NCI-H146 treated with DMSO at 0.1 percent for 48 hours (cell line): Measurements from ENCODE around the gene S100A10.
A peak's percentile ranks its signal among the peaks of the same experiment; 100 is the strongest.

Experiments used
- DNase-seq: peaks from one replicate; lab custom pipeline; 2025; ENCODE audit not compliant: unreplicated experiment; lab: John Stamatoyannopoulos, UW

The S100A10 gene

DNA sequence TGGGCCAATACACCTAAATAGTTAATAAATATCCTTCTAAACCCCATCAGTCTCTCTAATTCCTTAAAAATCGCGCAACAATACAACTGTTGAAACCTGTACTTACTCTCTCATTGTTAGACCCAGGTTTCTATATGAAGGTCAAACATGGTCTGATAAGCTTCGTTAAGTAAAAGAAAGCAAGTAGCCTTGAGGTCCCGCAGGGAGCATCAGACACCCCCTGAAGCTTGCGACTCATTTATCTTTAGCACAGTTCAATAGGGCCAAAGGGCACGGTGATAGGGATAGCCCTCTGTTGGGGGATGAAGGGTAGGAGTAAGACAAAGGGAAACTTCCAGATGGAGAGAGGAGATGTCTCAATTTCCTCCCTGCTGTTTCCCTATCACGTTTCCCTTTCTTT, 57.0 kb downstream of the S100A10 start:
- DNase-seq: no peak

DNA sequence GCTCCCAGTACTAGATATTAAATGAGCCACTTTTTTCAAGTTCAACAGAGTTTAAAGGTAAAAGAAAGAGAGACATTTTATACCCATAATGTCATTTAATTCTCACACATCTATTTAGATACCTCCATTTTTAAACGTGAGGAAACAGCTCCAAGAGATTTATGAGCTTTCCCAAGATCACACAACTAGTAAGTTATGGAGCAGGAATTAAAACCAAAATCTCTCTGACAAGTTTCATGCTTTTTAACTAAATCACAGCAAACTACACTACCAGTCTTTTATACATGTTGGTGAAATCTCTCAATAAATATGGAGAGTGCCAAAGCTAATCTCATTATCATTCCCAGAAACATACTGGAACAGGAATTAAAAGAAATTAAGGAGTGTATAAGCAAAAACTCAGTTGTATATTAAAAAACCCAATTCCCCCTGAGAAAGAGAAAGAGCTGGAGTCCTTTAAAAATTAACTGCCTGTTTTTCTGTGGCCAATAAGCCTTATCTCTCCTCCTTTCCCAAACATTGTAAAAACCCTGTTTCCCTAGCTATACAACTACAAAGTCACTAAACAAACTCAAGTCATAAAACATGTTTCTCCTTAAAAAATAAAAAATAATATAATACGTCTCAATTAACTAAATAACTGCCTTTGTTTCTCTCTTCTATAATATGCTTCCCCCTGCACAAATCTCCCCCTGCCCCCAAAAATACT, 57.6 kb downstream of the S100A10 start:
- DNase-seq: no peak

DNA sequence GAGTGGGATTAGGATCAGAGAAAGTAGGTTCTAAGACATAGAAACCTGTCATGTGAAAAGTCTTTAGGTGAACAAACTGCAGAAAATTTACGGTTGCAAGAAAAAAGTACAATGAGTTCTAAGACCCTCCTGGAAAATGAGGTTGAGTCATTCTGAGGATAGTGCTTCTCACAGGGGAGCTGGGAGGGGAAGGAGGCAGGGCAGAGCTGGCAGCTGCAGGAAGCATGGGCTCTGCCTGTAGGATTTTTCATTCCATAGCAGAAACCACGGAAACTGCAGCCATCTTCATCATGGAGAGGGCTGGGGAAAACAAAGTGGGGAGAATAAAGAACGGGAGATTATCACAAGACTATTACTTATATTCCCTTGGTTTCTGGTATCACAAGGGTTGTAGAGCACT, 58.5 kb downstream of the S100A10 start:
- DNase-seq: no peak

- peak; percentile 19 for DNase-seq
Observed at GRCh38 chr1:151934048-151934493, 59.6 kb downstream of the S100A10 start.
